ENCODE results near the gene OR2AG2. TPM values are rescaled to one million over a fixed set of nuclear protein-coding genes. Genes with fewer than 3 reads are reported as not detected.

OR2AG2 gene, protein sequence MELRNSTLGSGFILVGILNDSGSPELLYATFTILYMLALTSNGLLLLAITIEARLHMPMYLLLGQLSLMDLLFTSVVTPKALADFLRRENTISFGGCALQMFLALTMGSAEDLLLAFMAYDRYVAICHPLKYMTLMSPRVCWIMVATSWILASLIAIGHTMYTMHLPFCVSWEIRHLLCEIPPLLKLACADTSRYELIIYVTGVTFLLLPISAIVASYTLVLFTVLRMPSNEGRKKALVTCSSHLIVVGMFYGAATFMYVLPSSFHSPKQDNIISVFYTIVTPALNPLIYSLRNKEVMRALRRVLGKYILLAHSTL
- polyA plus RNA-seq (2013, experiment 1 of 2) = 0.17 TPM
- polyA plus RNA-seq (2013, experiment 2 of 2) = 0.12 TPM

DNA sequence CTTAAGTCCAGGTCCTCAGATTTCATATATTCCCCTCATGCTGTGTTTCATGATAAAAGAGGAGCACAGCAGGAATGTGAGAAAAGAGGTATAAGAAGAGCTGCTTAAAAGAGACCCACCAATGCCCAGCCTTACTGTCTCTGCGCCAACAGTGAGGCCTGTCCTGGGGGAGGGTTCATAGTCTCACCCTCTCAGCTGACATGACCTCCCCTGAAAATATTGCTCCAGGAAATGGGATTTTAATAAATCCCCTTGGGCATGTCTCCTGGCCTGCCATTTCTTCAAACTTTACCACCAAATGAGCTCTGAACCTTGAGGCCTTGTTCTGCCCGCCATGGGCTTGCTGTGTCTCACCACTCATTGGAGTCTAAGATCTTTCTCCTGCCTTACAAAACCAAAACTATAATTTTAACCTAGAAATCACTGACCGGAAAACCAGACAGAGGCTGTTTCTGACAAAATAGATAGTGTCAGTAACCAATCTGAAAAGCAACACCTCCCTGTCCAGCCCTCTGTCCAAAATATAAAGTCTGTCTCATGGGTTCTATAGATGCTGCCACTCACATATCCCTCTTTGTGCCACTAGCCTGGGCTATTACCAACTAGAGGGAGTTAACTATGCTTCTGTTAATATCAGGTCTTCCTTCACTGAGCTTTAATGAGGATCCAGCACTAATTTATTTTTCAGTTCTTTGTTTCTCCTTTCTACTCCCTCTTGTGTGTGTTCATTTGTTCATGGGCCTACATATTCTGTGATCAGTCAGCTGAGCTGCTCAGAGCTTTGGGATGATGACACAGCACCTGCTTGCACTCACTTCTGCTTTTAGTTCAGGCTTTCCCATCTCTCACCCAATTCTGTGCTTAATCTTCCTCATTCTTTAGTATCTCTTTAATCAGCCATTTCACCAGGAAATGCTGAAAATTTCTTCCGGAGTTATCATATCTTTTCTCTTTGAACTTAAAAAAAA, at the start of gene OR2AG2:
OR2AG2 (minus strand) TSS at position 51 of the 968 bp plus-strand sequence. CDS start 3,019 bp downstream, outside the sequence.
- Histone ChIP-seq H3K4me1 (ENCODE audit: control insufficient read depth in 2 of 2, insufficient read depth in 1 of 2, low read depth in 1 of 2, low read length in 2 of 2) (no peaks in the 10 kb centered on the region), H4K91ac (ENCODE audit: low read depth, low read length, poor library complexity) (no peak within 1 kb of the TSS), H2BK15ac (ENCODE audit: low read length) (no peak within 1 kb of the TSS), H3K23ac (ENCODE audit: low read depth, low read length, poor library complexity) (no peak within 1 kb of the TSS), H3K4ac (ENCODE audit: low read length) (no peak within 1 kb of the TSS), H3K18ac (ENCODE audit: low read length) (no peak within 1 kb of the TSS), H2AFZ (ENCODE audit: low read length) (no peak within 1 kb of the TSS), H2AK5ac (ENCODE audit: low read depth, low read length) (no peak within 1 kb of the TSS), H3K4me3 (ENCODE audit: low read length in 2 of 2) (no peak within 1 kb of the TSS), H3K36me3 (replicated peaks in 1 of 2; ENCODE audit: control insufficient read depth in 2 of 2, insufficient read depth in 2 of 2, low read length in 2 of 2) (no peaks in the 10 kb centered on the region), H2BK12ac (ENCODE audit: low read length) (no peak within 1 kb of the TSS), H3K27me3 (ENCODE audit: control insufficient read depth in 3 of 3, insufficient read depth in 3 of 3, low read depth in 1 of 3, low read length in 3 of 3) (peaks cover 0 to 1% (median 0%) of the 10 kb centered on the region in 3 experiments), H3K4me2 (ENCODE audit: insufficient read depth, low read length, poor library complexity, severe bottlenecking) (no peak within 1 kb of the TSS), H3K79me1 (ENCODE audit: low read depth, low read length) (no peaks in the 10 kb centered on the region), H2BK120ac (ENCODE audit: low read depth, low read length) (no peak within 1 kb of the TSS), H4K8ac (ENCODE audit: low read depth, low read length) (no peak within 1 kb of the TSS), H3K27ac (replicated peaks; ENCODE audit: low read length) (no peak within 1 kb of the TSS), H3K9ac (ENCODE audit: low read depth, low read length, poor library complexity) (no peak within 1 kb of the TSS), H3K14ac (ENCODE audit: low read length) (no peak within 1 kb of the TSS), H2BK5ac (ENCODE audit: low read length) (no peak within 1 kb of the TSS), H3K9me3 (replicated peaks in 1 of 2; ENCODE audit: control insufficient read depth in 2 of 2, insufficient read depth in 1 of 2, low read depth in 1 of 2, low read length in 2 of 2) (no peaks in the 10 kb centered on the region)
- no peak for DNase-seq (ENCODE audit: low spot score)
- no CpG with 5 or more reads among the region's 4 CpGs for WGBS, 2 donors (ENCODE audit: extremely low coverage in 2 of 2, insufficient read length in 2 of 2, insufficient replicate concordance in 1 of 2)

- Histone ChIP-seq H3K23ac (ENCODE audit: low read depth, low read length, poor library complexity) (no peak overlapping the region), H4K91ac (ENCODE audit: low read depth, low read length, poor library complexity) (peak overlapping the region; percentile 43), H2AFZ (ENCODE audit: low read length) (no peak overlapping the region), H2BK15ac (ENCODE audit: low read length) (no peak overlapping the region), H3K14ac (ENCODE audit: low read length) (peak overlapping the region; percentile 71), H3K27ac (replicated peaks; ENCODE audit: low read length) (no peak overlapping the region), H4K8ac (ENCODE audit: low read depth, low read length) (no peak overlapping the region), H3K9me3 (replicated peaks in 1 of 2; ENCODE audit: control insufficient read depth in 2 of 2, insufficient read depth in 1 of 2, low read depth in 1 of 2, low read length in 2 of 2) (peaks cover 4 to 10% of the 10 kb centered on the region in 2 donors), H3K9ac (ENCODE audit: low read depth, low read length, poor library complexity) (peak overlapping the region; percentile 60), H2BK120ac (ENCODE audit: low read depth, low read length) (no peak overlapping the region), H2AK5ac (ENCODE audit: low read depth, low read length) (peak overlapping the region; percentile 78), H3K4ac (ENCODE audit: low read length) (peak overlapping the region; percentile 76), H3K4me3 (ENCODE audit: low read length in 2 of 2) (peak overlapping the region in 1 of 2 donors; percentile 32), H3K27me3 (ENCODE audit: control insufficient read depth in 3 of 3, insufficient read depth in 3 of 3, low read depth in 1 of 3, low read length in 3 of 3) (no peaks in the 10 kb centered on the region), H3K4me2 (ENCODE audit: insufficient read depth, low read length, poor library complexity, severe bottlenecking) (no peak overlapping the region), H2BK12ac (ENCODE audit: low read length) (peak overlapping the region; percentile 73), H3K36me3 (replicated peaks in 1 of 2; ENCODE audit: control insufficient read depth in 2 of 2, insufficient read depth in 2 of 2, low read length in 2 of 2) (no peaks in the 10 kb centered on the region), H3K4me1 (ENCODE audit: control insufficient read depth in 2 of 2, insufficient read depth in 1 of 2, low read depth in 1 of 2, low read length in 2 of 2) (no peaks in the 10 kb centered on the region), H3K79me1 (ENCODE audit: low read depth, low read length) (peaks cover 2% of the 10 kb centered on the region), H2BK5ac (ENCODE audit: low read length) (no peak overlapping the region), H3K18ac (ENCODE audit: low read length) (peak overlapping the region; percentile 64)
- DNase-seq (ENCODE audit: low spot score) = no peak
- WGBS, 2 donors (ENCODE audit: extremely low coverage in 2 of 2, insufficient read length in 2 of 2, insufficient replicate concordance in 1 of 2) = no CpG with 5 or more reads among the region's 5 CpGs
Observed at GRCh38 chr11:6818967-6819366, 47.2 kb upstream of the OR2AG2 start.

GRCh38 chr11:6817694-6818093, 45.9 kb upstream of the OR2AG2 start:
- no peaks in the 10 kb centered on the region for H3K4me1 ChIP-seq (ENCODE audit: control insufficient read depth in 2 of 2, insufficient read depth in 1 of 2, low read depth in 1 of 2, low read length in 2 of 2)
- no peak overlapping the region for H2BK15ac ChIP-seq (ENCODE audit: low read length)
- no peak overlapping the region for H2BK120ac ChIP-seq (ENCODE audit: low read depth, low read length)
- H3K27ac ChIP-seq (replicated peaks; ENCODE audit: low read length) = no peak overlapping the region
- no peak overlapping the region for H3K23ac ChIP-seq (ENCODE audit: low read depth, low read length, poor library complexity)
- H2AK5ac ChIP-seq (ENCODE audit: low read depth, low read length) = peak overlapping the region; percentile 83
- WGBS, 2 donors (ENCODE audit: extremely low coverage in 2 of 2, insufficient read length in 2 of 2, insufficient replicate concordance in 1 of 2) = no CpG with 5 or more reads among the region's 1 CpG
- H2BK12ac ChIP-seq (ENCODE audit: low read length) = no peak overlapping the region
- peaks cover 4 to 15% of the 10 kb centered on the region in 2 donors for H3K9me3 ChIP-seq (replicated peaks in 1 of 2; ENCODE audit: control insufficient read depth in 2 of 2, insufficient read depth in 1 of 2, low read depth in 1 of 2, low read length in 2 of 2)
- no peak overlapping the region for H2AFZ ChIP-seq (ENCODE audit: low read length)
- H3K4me3 ChIP-seq (ENCODE audit: low read length in 2 of 2) = no peak overlapping the region
- no peak overlapping the region for H3K4me2 ChIP-seq (ENCODE audit: insufficient read depth, low read length, poor library complexity, severe bottlenecking)
- H2BK5ac ChIP-seq (ENCODE audit: low read length) = peak overlapping the region; percentile 6
- H3K27me3 ChIP-seq (ENCODE audit: control insufficient read depth in 3 of 3, insufficient read depth in 3 of 3, low read depth in 1 of 3, low read length in 3 of 3) = no peaks in the 10 kb centered on the region
- H3K9ac ChIP-seq (ENCODE audit: low read depth, low read length, poor library complexity) = no peak overlapping the region
- no peak for DNase-seq (ENCODE audit: low spot score)
- no peaks in the 10 kb centered on the region for H3K36me3 ChIP-seq (replicated peaks in 1 of 2; ENCODE audit: control insufficient read depth in 2 of 2, insufficient read depth in 2 of 2, low read length in 2 of 2)
- peaks cover 2% of the 10 kb centered on the region for H3K79me1 ChIP-seq (ENCODE audit: low read depth, low read length)
- H3K14ac ChIP-seq (ENCODE audit: low read length) = no peak overlapping the region
- peak overlapping the region; percentile 44 for H3K4ac ChIP-seq (ENCODE audit: low read length)
- H4K8ac ChIP-seq (ENCODE audit: low read depth, low read length) = no peak overlapping the region
- no peak overlapping the region for H4K91ac ChIP-seq (ENCODE audit: low read depth, low read length, poor library complexity)
- H3K18ac ChIP-seq (ENCODE audit: low read length) = peak overlapping the region; percentile 70

DNA sequence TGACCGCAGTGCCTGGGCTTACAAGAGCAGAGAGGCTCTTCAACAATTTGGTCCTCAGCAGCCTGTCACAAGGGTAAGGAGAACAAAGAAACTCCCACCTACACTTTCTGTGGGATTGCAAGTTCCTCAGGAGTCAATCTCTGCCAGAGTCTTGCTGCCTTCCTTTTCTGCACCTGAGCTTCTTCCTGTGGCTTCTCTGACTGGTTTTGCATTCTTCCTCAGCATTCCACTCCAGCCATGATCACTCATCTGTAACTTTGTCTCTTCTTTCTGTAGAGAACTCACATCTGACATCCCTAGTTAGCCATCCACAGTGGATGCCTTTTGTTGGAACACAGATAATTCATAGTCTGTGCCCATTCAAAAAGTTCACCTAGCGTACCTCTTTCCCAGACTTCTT, 41.9 kb upstream of the OR2AG2 start:
- Histone ChIP-seq H4K91ac (ENCODE audit: low read depth, low read length, poor library complexity) (no peak overlapping the region), H2BK15ac (ENCODE audit: low read length) (no peak overlapping the region), H3K9me3 (replicated peaks in 1 of 2; ENCODE audit: control insufficient read depth in 2 of 2, insufficient read depth in 1 of 2, low read depth in 1 of 2, low read length in 2 of 2) (peaks cover 2 to 7% of the 10 kb centered on the region in 2 donors), H2BK12ac (ENCODE audit: low read length) (no peak overlapping the region), H3K4ac (ENCODE audit: low read length) (no peak overlapping the region), H3K4me1 (ENCODE audit: control insufficient read depth in 2 of 2, insufficient read depth in 1 of 2, low read depth in 1 of 2, low read length in 2 of 2) (no peaks in the 10 kb centered on the region), H4K8ac (ENCODE audit: low read depth, low read length) (no peak overlapping the region), H3K36me3 (replicated peaks in 1 of 2; ENCODE audit: control insufficient read depth in 2 of 2, insufficient read depth in 2 of 2, low read length in 2 of 2) (no peaks in the 10 kb centered on the region), H3K23ac (ENCODE audit: low read depth, low read length, poor library complexity) (no peak overlapping the region), H3K9ac (ENCODE audit: low read depth, low read length, poor library complexity) (no peak overlapping the region), H2BK5ac (ENCODE audit: low read length) (no peak overlapping the region), H3K18ac (ENCODE audit: low read length) (no peak overlapping the region), H2AK5ac (ENCODE audit: low read depth, low read length) (no peak overlapping the region), H3K27ac (replicated peaks; ENCODE audit: low read length) (no peak overlapping the region), H2AFZ (ENCODE audit: low read length) (no peak overlapping the region), H2BK120ac (ENCODE audit: low read depth, low read length) (no peak overlapping the region), H3K14ac (ENCODE audit: low read length) (no peak overlapping the region), H3K4me2 (ENCODE audit: insufficient read depth, low read length, poor library complexity, severe bottlenecking) (no peak overlapping the region), H3K27me3 (ENCODE audit: control insufficient read depth in 3 of 3, insufficient read depth in 3 of 3, low read depth in 1 of 3, low read length in 3 of 3) (no peaks in the 10 kb centered on the region), H3K4me3 (ENCODE audit: low read length in 2 of 2) (no peak overlapping the region), H3K79me1 (ENCODE audit: low read depth, low read length) (no peaks in the 10 kb centered on the region)
- WGBS, 2 donors (ENCODE audit: extremely low coverage in 2 of 2, insufficient read length in 2 of 2, insufficient replicate concordance in 1 of 2) = no CpG with 5 or more reads among the region's 2 CpGs
- DNase-seq (ENCODE audit: low spot score) = no peak
